ENCODE results near the gene RHOT2. TPM values are rescaled to one million over a fixed set of nuclear protein-coding genes. Genes with fewer than 3 reads are reported as not detected.
A peak's percentile ranks its signal among the peaks of the same experiment; 100 is the strongest.

RHOT2 gene
- total RNA-seq, 3 donors from 2014 or later: 212 to 215 (median 212) TPM

DNA sequence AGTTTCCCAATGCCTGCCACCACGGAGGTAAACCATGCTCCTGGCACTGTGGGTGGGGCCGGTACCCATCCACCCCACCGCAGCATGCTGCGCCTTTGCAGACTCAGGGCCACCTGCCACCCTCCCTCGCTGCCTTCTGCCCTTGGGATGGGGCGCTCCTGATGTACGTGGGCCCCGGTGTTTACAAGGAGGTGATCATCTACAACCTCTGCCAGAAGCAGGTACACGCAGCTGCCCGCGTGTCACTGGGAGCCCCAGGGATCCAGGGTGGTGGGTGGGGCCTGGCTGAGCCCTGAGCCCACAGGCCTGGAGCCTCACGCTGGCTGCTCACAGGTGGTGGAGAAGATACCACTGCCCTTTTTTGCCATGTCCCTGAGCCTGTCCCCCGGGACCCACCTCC is 1.4 kb upstream of the RHOT2 start:
- H3K4me3 Mint-ChIP-seq: no peak overlapping the region
- H3K27me3 Mint-ChIP-seq (ENCODE audit: low read depth): no peaks in the 10 kb centered on the region
- peaks cover 7% of the 10 kb centered on the region for H3K4me1 Mint-ChIP-seq (ENCODE audit: low read depth)
- DNase-seq (no peak), ATAC-seq (no peak)
- H3K36me3 Mint-ChIP-seq (ENCODE audit: insufficient read depth): peaks cover 3% of the 10 kb centered on the region
- no peaks in the 10 kb centered on the region for H3K9me3 Mint-ChIP-seq

DNA sequence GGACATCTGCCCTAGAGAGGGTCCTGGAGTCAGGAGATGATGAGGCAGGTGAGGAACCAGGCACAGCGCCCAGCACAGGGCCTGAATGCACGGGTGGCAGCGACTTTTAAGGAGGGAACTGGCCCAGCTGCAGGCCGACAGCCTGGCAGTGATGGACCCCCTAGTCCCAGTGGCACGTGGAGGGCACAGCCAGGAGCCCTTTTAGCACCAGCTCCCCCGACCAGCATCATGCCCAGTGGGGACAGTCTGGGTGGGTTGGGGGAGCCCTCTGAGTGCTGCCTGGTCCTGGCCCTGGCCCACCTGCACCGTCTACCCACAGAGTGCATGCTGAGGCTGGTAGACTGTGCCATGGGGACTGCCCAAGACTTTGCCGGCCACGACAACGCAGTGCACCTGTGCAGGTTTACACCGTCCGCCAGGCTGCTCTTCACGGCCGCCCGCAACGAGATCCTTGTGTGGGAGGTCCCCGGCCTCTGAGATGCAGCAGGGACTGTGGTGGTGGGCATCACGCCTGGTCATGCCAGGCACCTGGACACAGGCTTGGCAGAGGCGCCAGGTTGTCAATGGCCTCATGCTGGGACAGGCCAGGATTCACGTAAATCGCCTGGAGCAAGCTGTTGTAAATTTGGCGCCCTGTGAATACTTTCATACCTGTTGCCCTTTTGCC is 686 bp upstream of the RHOT2 start:
- H3K36me3 Mint-ChIP-seq (ENCODE audit: insufficient read depth): peaks cover 3% of the 10 kb centered on the region
- H3K9me3 Mint-ChIP-seq: no peaks in the 10 kb centered on the region
- DNase-seq (no peak), ATAC-seq (no peak)
- peaks cover 7% of the 10 kb centered on the region for H3K4me1 Mint-ChIP-seq (ENCODE audit: low read depth)
- peak overlapping the region; percentile 80 for H3K4me3 Mint-ChIP-seq
- no peaks in the 10 kb centered on the region for H3K27me3 Mint-ChIP-seq (ENCODE audit: low read depth)

DNA sequence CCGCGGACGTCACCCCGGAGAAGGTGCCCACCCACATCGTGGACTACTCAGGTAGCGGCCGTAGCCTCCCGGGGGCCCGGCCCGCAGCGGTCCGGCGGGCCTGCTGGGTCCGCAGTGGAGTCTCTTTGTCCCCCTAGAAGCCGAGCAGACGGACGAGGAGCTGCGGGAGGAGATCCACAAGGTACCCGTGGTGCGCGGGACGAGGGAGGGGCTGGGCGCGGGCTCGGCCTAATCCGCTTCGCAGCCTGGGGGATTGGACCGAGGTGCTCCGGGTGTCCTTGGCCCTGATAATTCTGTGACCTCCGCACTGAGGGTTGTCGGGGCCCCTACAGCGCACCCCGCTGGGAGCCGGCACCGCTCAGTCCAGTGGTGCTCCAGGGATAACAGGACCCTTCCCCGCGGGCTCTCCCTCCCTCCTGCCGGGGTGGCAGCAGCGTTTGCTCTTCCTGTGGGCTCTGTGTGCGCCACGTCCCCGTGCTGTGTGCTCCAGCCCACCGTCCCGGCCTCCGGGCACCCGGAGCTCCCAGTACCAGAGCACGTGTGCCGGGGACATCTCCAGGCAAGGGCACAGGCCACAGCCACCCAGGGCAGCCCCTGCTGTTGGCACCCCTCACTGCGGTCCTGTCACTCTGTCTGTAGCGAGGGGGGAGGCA is 713 bp downstream of the RHOT2 start:
- Mint-ChIP-seq H3K4me1 (ENCODE audit: low read depth) (peaks cover 7% of the 10 kb centered on the region), H3K4me3 (peak overlapping the region; percentile 80), H3K27me3 (ENCODE audit: low read depth) (no peaks in the 10 kb centered on the region), H3K9me3 (no peaks in the 10 kb centered on the region), H3K36me3 (ENCODE audit: insufficient read depth) (peaks cover 6% of the 10 kb centered on the region)
- DNase-seq (no peak), ATAC-seq (peak; percentile 7 to 12)

DNA sequence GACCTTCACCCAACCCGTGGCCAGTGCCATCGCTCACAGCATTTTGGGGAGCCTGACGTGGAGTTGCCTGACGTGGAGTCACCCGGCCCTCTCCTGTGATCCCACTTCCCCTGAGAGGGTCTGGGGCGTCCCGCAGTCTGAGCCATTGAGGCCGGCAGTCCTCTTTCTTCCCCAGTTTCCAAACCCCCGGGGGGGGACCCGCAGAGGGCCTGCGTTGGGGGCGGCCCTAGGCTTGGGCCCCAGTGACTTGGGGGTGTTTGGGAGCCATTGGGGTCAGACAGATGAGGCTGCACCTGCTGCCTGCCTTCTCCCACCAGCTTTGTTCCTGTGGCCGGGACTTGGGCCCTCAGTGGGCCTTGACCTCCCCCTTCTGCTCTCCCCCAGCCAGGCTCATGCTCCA is 1.7 kb downstream of the RHOT2 start:
- no peaks in the 10 kb centered on the region for H3K9me3 Mint-ChIP-seq
- peaks cover under 1% of the 10 kb centered on the region for H3K27me3 Mint-ChIP-seq (ENCODE audit: low read depth)
- peaks cover 6% of the 10 kb centered on the region for H3K36me3 Mint-ChIP-seq (ENCODE audit: insufficient read depth)
- DNase-seq: no peak
- peak overlapping the region; percentile 80 for H3K4me3 Mint-ChIP-seq
- ATAC-seq: no peak
- peaks cover 7% of the 10 kb centered on the region for H3K4me1 Mint-ChIP-seq (ENCODE audit: low read depth)

DNA sequence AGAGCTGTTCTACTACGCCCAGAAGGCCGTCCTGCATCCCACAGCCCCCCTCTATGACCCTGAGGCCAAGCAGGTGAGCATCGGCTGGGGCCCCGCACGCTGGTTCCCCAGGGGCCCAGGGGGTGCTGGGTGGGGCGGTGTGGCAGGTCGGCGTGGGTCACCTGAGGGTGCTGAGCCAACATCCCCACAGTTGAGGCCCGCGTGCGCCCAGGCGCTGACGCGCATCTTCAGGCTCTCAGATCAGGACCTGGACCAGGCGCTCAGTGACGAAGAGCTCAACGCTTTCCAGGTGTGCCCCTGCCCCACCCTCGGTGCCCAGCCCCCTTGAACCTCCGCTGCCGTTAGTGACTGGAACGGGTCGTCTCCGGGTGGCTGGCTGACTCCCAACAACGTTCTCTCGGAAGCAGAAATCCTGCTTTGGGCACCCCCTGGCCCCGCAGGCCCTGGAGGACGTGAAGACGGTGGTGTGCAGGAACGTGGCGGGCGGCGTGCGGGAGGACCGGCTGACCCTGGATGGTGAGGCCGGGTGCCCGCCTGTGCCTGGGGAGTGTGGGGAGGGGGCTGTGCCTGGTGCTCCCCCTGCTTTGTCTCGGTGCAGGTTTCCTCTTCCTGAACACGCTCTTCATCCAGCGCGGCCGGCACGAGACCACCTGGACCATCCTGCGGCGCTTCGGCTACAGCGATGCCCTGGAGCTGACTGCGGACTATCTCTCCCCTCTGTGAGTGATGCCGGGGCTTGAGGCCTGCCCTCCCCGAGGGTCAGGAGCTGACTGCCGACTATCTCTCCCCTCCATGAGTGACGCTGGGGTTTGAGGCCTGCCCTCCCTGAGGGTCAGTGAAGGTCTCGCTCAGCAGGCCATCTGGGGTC is 2.8 kb downstream of the RHOT2 start:
- DNase-seq: no peak
- H3K4me1 Mint-ChIP-seq (ENCODE audit: low read depth): peaks cover 11% of the 10 kb centered on the region
- H3K9me3 Mint-ChIP-seq: no peaks in the 10 kb centered on the region
- H3K4me3 Mint-ChIP-seq: peak overlapping the region; percentile 42
- H3K36me3 Mint-ChIP-seq (ENCODE audit: insufficient read depth): peaks cover 6% of the 10 kb centered on the region
- H3K27me3 Mint-ChIP-seq (ENCODE audit: low read depth): peaks cover 6% of the 10 kb centered on the region
- no peak for ATAC-seq

DNA sequence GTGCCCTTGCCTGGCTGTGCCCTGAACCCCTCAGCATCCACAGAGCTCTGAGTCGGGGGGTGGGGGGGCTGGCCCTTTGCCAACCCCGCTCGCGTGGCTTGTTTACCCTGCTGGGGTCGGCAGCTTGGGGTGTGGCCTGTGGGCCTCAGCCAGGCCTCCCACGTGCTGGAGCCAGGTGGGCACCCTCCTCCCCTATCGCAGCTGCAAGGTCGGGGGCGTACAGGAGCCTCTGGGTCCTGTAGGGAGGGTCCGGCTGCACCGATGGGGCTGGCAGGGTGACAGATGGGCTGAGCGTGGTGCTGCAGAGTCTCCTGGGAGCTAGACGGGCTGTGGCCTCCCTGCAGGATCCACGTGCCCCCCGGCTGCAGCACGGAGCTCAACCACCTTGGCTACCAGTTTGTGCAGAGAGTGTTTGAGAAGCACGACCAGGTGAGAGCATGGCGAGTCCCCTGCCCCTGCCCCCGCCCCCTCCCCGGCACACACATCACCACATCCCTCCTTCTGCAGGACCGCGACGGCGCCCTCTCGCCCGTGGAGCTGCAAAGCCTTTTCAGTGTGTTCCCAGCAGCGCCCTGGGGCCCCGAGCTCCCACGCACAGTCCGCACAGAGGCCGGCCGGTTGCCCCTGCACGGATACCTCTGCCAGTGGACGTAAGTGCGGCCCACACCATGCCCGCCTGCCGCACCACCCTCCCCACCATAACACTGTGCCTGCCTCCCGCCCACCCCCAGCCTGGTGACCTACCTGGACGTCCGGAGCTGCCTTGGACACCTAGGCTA is 3.6 kb downstream of the RHOT2 start:
- Mint-ChIP-seq H3K36me3 (ENCODE audit: insufficient read depth) (peaks cover 6% of the 10 kb centered on the region), H3K9me3 (no peaks in the 10 kb centered on the region), H3K27me3 (ENCODE audit: low read depth) (peaks cover 6% of the 10 kb centered on the region), H3K4me3 (no peak overlapping the region), H3K4me1 (ENCODE audit: low read depth) (peaks cover 11% of the 10 kb centered on the region)
- no peak for ATAC-seq
- no peak for DNase-seq

DNA sequence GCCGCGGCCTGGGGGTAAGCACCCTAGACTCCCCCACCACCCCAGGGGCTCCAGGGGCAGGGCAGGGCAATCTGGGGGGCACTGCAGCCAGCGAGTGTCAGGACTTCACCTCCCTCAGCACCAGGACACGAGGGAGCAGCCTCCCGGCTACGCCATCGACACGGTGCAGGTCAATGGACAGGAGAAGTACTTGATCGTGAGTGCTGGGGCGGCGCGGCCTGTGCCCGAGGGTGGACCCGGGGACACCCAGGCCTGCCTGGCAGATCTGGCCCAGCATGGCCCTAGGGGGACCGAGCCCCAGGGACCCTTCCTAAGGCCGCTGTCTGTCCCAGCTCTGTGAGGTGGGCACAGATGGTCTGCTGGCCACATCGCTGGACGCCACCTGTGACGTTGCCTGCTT is 4.4 kb downstream of the RHOT2 start:
- DNase-seq (no peak), ATAC-seq (no peak)
- H3K36me3 Mint-ChIP-seq (ENCODE audit: insufficient read depth): peaks cover 6% of the 10 kb centered on the region
- peaks cover 11% of the 10 kb centered on the region for H3K4me1 Mint-ChIP-seq (ENCODE audit: low read depth)
- H3K27me3 Mint-ChIP-seq (ENCODE audit: low read depth): peaks cover 11% of the 10 kb centered on the region
- H3K4me3 Mint-ChIP-seq: no peak overlapping the region
- H3K9me3 Mint-ChIP-seq: no peaks in the 10 kb centered on the region

DNA sequence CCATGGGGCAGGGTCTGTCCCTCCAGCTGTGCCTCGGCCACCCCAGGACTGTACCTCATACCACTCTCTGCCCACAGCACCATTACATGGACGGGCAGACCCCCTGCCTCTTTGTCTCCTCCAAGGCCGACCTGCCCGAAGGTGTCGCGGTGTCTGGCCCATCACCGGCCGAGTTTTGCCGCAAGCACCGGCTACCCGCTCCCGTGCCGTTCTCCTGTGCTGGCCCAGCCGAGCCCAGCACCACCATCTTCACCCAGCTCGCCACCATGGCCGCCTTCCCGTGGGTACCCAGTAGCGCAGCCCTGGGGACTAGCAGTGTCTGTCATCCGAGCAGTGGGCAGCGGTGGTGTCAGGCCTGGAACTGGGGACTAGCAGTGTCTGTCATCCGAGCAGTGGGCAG is 4.9 kb downstream of the RHOT2 start:
- ATAC-seq: no peak
- H3K4me1 Mint-ChIP-seq (ENCODE audit: low read depth): peaks cover 7% of the 10 kb centered on the region
- H3K4me3 Mint-ChIP-seq: no peak overlapping the region
- H3K36me3 Mint-ChIP-seq (ENCODE audit: insufficient read depth): peaks cover 6% of the 10 kb centered on the region
- no peaks in the 10 kb centered on the region for H3K9me3 Mint-ChIP-seq
- DNase-seq: no peak
- peaks cover 11% of the 10 kb centered on the region for H3K27me3 Mint-ChIP-seq (ENCODE audit: low read depth)

DNA sequence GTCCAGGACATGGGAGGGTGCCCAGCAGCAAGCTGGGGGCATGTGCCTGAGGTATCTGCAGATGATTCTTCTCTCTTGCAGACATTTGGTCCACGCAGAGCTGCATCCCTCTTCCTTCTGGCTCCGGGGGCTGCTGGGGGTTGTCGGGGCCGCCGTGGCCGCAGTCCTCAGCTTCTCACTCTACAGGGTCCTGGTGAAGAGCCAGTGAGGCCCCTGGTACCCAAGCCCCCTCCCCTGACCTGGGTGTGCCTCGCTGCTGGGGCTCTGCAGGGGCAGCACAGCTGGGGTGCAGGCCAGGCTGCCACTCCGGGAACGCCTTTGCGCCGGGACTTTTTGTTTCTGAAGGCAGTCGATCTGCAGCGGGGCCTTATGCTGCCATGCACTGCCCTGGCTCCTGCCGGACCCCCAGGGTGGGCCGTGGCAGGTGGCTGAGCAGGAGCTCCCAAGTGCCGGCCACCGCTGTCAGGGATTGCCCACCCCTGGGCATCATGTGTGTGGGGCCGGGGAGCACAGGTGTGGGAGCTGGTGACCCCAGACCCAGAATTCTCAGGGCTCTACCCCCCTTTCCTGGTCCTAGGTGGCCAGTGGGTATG is 5.6 kb downstream of the RHOT2 start:
- peaks cover 6% of the 10 kb centered on the region for H3K36me3 Mint-ChIP-seq (ENCODE audit: insufficient read depth)
- peaks cover 11% of the 10 kb centered on the region for H3K27me3 Mint-ChIP-seq (ENCODE audit: low read depth)
- H3K9me3 Mint-ChIP-seq: no peaks in the 10 kb centered on the region
- peaks cover 7% of the 10 kb centered on the region for H3K4me1 Mint-ChIP-seq (ENCODE audit: low read depth)
- DNase-seq (no peak), ATAC-seq (no peak)
- H3K4me3 Mint-ChIP-seq: no peak overlapping the region

DNA sequence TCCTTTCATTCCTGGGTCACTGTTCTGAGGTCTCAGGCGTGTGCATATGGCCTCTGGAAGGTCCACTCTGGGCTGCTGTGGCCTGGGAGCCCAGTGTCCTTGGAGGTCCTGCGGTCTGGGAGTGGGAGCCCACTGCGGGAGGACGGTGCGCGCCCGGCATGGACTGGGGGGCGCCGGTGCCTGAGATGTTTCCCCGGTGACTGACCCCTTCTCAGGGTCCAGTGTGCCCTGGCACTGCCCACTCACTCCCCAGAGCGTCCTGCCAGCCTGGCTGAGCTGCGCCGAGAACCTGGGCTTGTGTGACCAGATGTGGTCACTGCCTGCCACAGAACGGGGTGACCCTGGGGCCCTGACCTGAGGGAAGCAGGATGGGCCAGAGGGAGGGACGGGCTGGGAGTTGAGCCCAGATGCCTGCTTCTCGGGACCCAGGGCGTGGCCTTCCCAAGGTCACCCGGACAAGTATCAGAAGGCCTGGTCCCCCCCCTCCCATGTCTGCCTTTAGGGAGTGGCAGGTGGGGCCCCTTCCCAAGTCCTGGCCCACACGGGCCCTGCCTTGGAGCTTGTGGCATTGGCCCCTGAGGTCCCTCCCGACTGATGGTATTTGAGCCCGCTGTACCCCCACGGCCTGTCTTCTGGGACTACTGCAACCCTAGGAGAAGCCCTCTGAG is 6.4 kb downstream of the RHOT2 start:
- ATAC-seq (no peak), DNase-seq (no peak)
- Mint-ChIP-seq H3K4me1 (ENCODE audit: low read depth) (peaks cover 6% of the 10 kb centered on the region), H3K27me3 (ENCODE audit: low read depth) (peaks cover 11% of the 10 kb centered on the region), H3K4me3 (no peak overlapping the region), H3K36me3 (ENCODE audit: insufficient read depth) (peaks cover 6% of the 10 kb centered on the region), H3K9me3 (no peaks in the 10 kb centered on the region)

DNA sequence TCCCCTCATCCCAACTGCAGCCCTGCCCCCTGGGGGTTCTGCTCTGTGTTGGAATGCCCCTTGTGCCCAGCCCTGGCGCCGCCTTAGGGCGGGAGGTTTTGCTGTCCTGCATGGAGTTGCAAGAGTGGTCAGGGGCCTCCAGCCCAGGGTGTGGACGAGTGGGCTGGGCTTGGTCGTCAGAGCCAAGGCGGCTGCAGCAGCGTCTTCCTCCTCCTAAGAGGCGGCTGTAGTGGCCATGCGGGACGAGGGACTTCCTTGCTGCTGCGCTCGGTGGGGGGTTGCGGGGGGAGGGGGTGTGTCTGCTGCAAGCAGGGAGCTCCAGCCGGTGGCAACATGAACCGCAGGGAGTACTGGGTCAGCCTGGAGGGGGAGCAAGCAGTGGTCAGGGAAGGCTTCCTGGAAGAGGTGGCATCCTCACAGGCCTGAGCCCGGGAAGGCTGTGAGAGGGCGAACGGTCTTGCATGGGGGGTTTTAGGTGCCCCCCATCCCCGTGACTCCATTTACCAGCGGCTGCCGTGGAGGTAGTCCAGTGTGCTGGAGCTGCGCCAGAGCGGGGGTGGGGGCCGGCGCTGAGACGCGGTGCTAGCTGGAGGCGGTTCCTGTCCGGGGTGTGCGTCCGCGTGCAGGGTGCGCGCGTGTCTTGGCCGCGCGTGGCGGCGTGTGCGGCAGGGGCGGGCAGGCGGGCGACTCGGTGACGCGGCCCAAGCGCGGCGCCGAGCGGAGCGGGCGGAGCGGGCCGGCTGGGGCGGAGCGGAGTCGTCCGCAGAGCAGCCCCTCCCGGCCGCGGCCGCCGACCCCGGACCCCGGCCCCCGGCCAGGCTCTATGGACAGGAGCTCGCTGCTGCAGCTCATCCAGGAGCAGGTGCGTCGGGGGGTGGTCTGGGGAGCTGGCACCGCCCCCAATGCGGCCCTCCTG is 7.3 kb downstream of the RHOT2 start, which contains the start of gene RHBDL1:
Gene RHBDL1 (plus strand): TSS at position 704 of the 916 bp plus-strand sequence. CDS start 120 bp downstream, at position 824.
- Mint-ChIP-seq H3K36me3 (ENCODE audit: insufficient read depth) (peaks cover 3% of the 10 kb centered on the region), H3K4me1 (ENCODE audit: low read depth) (peaks cover 8% of the 10 kb centered on the region), H3K27me3 (ENCODE audit: low read depth) (peaks cover 11% of the 10 kb centered on the region), H3K9me3 (no peaks in the 10 kb centered on the region), H3K4me3 (peak within 1 kb of the TSS; percentile 16)
- ATAC-seq: no peak
- DNase-seq: no peak

DNA sequence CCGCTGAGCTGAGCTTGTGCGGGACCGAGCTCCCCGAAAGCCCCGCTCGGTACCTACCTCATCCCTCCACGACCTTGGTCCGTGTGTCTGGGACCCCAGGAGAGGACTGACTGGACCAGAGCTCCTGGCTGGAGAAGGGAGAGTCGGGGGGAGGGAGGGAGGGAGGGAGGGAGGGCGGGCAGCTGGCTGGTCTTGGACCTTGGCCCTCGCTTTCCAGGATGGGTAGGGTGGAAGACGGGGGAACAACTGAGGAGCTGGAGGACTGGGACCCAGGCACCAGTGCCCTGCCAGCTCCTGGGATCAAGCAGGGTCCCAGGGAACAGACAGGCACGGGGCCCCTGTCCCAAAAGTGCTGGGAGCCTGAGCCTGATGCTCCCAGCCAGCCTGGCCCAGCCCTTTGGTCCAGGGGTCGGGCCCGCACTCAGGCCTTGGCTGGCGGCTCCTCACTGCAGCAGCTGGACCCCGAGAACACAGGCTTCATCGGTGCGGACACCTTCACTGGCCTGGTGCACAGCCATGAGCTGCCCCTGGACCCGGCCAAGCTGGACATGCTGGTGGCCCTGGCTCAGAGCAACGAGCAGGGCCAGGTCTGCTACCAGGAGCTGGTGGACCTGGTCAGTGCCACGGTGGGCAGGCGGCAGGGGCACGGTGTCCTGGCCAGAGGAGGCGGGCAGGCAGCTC is 8.1 kb downstream of the RHOT2 start:
- Mint-ChIP-seq H3K4me1 (ENCODE audit: low read depth) (peaks cover 10% of the 10 kb centered on the region), H3K4me3 (no peak overlapping the region), H3K9me3 (no peaks in the 10 kb centered on the region), H3K27me3 (ENCODE audit: low read depth) (peaks cover 11% of the 10 kb centered on the region), H3K36me3 (ENCODE audit: insufficient read depth) (peaks cover 5% of the 10 kb centered on the region)
- DNase-seq: no peak
- ATAC-seq: no peak

Data from activated T-cell treated with anti-CD3 and anti-CD28 coated beads, Interleukin-2, amount 50 U/mL, for 4 hours (primary cell).